ENCODE results near the gene KRTAP3-2.

Gene KRTAP3-2

DNA sequence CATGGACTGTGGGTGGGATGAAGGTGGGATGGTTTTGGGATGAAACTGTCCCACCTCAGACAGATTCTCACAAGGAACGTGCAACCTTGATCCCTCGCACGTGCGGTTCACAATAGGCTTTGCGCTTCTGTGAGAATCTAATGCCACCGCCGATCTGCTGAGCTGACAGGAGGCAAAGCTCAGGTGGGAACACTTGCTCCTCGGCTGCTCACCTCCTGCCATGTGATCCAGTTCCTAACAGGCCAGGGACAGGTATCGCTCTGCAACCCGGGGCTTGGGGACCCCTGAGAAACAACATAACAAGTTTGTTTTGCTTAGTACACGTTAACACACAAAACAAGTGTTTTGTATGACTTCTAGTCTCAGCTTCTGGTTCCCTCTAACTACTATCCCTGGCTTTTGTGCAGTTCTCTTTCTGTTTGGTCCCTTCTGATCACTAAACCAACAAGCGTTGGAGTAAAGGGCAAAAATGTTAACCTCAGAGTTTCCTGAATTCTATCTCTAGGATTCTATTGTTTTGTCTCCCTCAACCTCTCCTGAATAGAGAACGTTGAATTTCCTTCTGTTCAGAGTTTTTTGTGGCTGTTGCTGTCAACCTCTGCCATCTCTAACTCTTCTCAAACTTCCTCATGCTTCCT, 17.0 kb upstream of the KRTAP3-2 start:
- no peak for DNase-seq (ENCODE audit: low read depth)
- TF ChIP-seq, protein P1, sequence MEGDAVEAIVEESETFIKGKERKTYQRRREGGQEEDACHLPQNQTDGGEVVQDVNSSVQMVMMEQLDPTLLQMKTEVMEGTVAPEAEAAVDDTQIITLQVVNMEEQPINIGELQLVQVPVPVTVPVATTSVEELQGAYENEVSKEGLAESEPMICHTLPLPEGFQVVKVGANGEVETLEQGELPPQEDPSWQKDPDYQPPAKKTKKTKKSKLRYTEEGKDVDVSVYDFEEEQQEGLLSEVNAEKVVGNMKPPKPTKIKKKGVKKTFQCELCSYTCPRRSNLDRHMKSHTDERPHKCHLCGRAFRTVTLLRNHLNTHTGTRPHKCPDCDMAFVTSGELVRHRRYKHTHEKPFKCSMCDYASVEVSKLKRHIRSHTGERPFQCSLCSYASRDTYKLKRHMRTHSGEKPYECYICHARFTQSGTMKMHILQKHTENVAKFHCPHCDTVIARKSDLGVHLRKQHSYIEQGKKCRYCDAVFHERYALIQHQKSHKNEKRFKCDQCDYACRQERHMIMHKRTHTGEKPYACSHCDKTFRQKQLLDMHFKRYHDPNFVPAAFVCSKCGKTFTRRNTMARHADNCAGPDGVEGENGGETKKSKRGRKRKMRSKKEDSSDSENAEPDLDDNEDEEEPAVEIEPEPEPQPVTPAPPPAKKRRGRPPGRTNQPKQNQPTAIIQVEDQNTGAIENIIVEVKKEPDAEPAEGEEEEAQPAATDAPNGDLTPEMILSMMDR (IDR thresholded peaks at IDR 0.05; ENCODE audit: insufficient read depth, low read depth, low read length, missing control alignments), result no peak
- no peak overlapping the region for H3K4me3 ChIP-seq (ENCODE audit: low read depth, low read length)

DNA sequence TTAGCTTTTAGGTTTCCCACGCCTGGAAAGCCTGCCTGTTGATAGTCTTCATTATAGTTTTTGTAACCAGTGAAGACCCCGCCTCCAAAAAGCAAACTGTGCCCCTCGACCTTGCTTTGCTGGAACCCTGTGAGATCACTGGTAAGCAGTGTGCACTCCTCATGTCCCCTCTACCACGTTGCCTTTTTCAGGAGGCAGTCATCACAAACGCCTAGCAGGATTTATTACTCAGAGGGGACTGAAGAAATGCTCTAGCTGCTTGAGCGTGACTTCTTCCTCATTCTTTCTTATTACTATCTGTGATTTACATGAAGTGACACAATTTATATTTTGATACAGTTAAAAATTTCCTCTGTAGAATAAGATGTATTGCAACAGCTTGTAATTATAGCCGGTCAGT, 15.7 kb upstream of the KRTAP3-2 start:
- TF ChIP-seq, protein P1 (IDR thresholded peaks at IDR 0.05; ENCODE audit: insufficient read depth, low read depth, low read length, missing control alignments), result no peak
- no peak for DNase-seq (ENCODE audit: low read depth)
- no peak overlapping the region for H3K4me3 ChIP-seq (ENCODE audit: low read depth, low read length)

DNA sequence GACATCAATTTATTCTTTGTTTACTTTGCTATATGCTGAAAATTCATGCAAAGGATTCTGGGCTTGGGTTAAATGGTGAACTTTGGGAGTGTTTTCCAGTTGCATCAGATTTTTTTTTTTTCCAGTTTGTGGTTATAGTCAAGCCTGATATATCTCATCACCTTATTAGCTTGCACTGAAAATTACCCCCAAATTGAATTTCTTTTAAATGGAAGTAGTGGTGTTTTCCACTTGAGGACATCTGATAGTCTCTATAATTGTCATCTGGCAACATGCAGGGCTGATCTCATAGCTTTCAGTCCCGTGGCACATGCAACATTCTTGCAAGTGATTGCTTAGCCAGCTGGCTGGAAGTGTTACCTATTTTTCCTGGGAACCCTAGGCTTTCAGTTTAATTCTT, 13.9 kb upstream of the KRTAP3-2 start:
- no peak for DNase-seq (ENCODE audit: low read depth)
- TF ChIP-seq, protein P1 (IDR thresholded peaks at IDR 0.05; ENCODE audit: insufficient read depth, low read depth, low read length, missing control alignments), result no peak
- H3K4me3 ChIP-seq (ENCODE audit: low read depth, low read length), result no peak overlapping the region

DNA sequence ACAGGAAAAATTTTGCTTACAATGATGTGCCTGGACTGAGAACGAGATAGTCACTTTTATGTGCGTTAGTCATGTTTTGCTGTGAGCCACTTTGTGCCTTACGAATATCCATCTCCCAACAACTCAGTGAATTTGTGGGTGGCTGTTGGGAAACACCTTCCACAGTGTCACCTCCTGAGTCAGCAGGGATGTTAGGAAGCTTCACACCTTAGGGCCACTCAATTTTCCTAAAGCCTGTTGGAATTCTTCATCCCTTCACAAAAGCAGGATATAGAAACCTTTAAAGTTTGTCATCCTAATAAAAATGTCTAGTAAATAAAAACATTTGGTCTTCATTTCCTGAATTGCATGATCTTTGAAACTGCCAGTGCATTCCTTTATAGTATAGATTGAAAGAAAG, 13.5 kb upstream of the KRTAP3-2 start:
- TF ChIP-seq, protein P1 (IDR thresholded peaks at IDR 0.05; ENCODE audit: insufficient read depth, low read depth, low read length, missing control alignments), result no peak
- no peak overlapping the region for H3K4me3 ChIP-seq (ENCODE audit: low read depth, low read length)
- DNase-seq (ENCODE audit: low read depth), result no peak

DNA sequence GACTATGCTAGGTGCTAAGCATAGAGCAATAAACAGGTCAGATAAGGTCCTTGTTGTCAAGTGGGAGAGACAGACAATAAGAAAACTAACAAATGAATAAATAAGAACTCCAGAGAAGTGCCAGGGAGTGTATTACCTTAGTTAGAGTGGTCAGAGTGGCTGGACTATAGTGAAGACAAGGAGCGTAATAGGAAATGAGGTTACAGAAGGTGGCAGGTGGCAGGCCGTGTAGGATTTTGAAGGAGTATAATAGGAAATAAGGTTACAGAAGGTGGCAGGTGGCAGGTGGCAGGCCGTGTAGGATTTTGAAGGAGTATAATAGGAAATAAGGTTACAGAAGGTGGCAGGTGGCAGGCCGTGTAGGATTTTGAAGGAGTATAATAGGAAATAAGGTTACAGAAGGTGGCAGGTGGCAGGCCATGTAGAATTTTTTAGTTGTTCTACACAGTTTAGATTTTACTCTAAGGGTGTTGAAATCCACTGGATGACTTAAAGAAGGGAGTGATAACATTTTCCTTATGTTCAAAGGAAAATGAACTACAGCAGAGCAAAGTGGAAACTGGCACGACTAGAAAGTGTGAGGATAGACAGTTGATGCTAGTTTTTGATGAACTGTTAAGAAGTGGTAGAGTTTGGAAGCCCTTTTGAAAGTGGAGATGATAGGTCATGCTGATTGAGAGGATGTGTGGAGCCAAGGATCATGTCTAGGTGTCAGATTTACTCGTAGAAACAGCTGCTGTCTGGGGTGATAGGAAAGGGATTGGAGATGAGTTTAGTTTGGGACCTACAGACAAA, 12.8 kb upstream of the KRTAP3-2 start:
- no peak overlapping the region for H3K4me3 ChIP-seq (ENCODE audit: low read depth, low read length)
- DNase-seq (ENCODE audit: low read depth), result no peak

DNA sequence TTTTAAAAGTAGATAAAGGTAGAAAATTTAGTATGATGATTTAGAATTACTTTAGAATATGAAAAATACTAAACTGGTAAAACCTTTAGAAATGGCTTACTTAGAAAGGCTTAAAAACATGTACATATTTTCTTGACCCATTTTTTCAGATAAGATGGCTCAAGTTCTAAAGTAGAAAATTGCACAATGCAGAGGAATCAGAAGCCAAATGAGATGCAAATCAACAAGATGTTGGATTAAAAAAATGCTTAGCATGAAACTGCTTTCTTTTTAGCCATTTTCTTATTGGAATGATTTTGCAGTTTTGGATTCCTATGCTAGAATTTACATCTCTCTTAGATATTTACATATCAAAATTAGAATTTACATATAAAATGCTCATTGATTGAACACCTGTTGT, 10.7 kb upstream of the KRTAP3-2 start:
- DNase-seq (ENCODE audit: low read depth), result no peak
- H3K4me3 ChIP-seq (ENCODE audit: low read depth, low read length), result no peak overlapping the region
- TF ChIP-seq, protein P1 (IDR thresholded peaks at IDR 0.05; ENCODE audit: insufficient read depth, low read depth, low read length, missing control alignments), result no peak

More for the DNA sequence above, 12.8 kb upstream of the KRTAP3-2 start:
- TF ChIP-seq, protein P1 (IDR thresholded peaks at IDR 0.05; ENCODE audit: insufficient read depth, low read depth, low read length, missing control alignments), result no peak

Data from GM12865 (cell line).